NCI-H774 (cell line): ENCODE measurements around the gene RMP24.
"Not testable (repeated sequence)": the region's sequence is repeated elsewhere in the genome, so short reads cannot be mapped to it uniquely, and the experiment has no call there.

Experiments
- DNase-seq: peaks from one replicate; lab custom pipeline; 2025; lab: John Stamatoyannopoulos, UW

The RMP24 gene

GRCh38 chr18:35968278-35968880, 4.1 kb upstream of the RMP24 start:
- no peak for DNase-seq

GRCh38 chr18:35969676-35970075, 2.8 kb upstream of the RMP24 start:
- no peak for DNase-seq

GRCh38 chr18:35971661-35972196, 750 bp upstream of the RMP24 start:
- DNase-seq = peak; percentile 18

GRCh38 chr18:35973650-35974049, 1.2 kb downstream of the RMP24 start:
- no peak for DNase-seq

- DNase-seq = no peak
Observed at GRCh38 chr18:35974181-35974580, 1.7 kb downstream of the RMP24 start.

GRCh38 chr18:35979112-35979511, 6.6 kb downstream of the RMP24 start:
- no peak for DNase-seq

- no peak for DNase-seq
Observed at GRCh38 chr18:35982409-35983114, 10.1 kb downstream of the RMP24 start.

GRCh38 chr18:35983147-35983546, 10.7 kb downstream of the RMP24 start:
- DNase-seq = no peak

GRCh38 chr18:35983818-35984217, 11.3 kb downstream of the RMP24 start:
- no peak for DNase-seq

GRCh38 chr18:35991696-35992095, 19.2 kb downstream of the RMP24 start:
- no peak for DNase-seq

GRCh38 chr18:35993013-35993412, 20.5 kb downstream of the RMP24 start:
- no peak for DNase-seq

GRCh38 chr18:35998967-35999366, 26.5 kb downstream of the RMP24 start:
- no peak for DNase-seq

GRCh38 chr18:35999925-36000324, 27.4 kb downstream of the RMP24 start:
- no peak for DNase-seq

- DNase-seq = no peak
Observed at GRCh38 chr18:36006997-36007396, 34.5 kb downstream of the RMP24 start.

- no peak for DNase-seq
Observed at GRCh38 chr18:36009214-36009613, 36.7 kb downstream of the RMP24 start.

- DNase-seq = no peak
Observed at GRCh38 chr18:36012891-36013290, 40.4 kb downstream of the RMP24 start.

GRCh38 chr18:36015629-36016028, 43.1 kb downstream of the RMP24 start:
- no peak for DNase-seq

GRCh38 chr18:36017232-36017631, 44.8 kb downstream of the RMP24 start:
- DNase-seq = no peak

- no peak for DNase-seq
Observed at GRCh38 chr18:36020174-36020711, 47.8 kb downstream of the RMP24 start.

GRCh38 chr18:36023336-36023735, 50.9 kb downstream of the RMP24 start:
- DNase-seq = no peak

- not testable (repeated sequence) for DNase-seq
Observed at GRCh38 chr18:36024241-36024640, 51.8 kb downstream of the RMP24 start.

- DNase-seq = no peak
Observed at GRCh38 chr18:36025025-36025424, 52.5 kb downstream of the RMP24 start.

- no peak for DNase-seq
Observed at GRCh38 chr18:36028859-36029258, 56.4 kb downstream of the RMP24 start.
